GM06990 (cell line): Measurements from ENCODE around the gene DHX15.

Experiments used
- DNase-seq: peaks from one replicate; pipeline ENCODE4 v3.0.0-alpha.2; 2011; ENCODE audit not compliant: insufficient read length; ENCODE audit errors: extremely low read depth
- H3K27me3 ChIP-seq: replicated peaks from 2 replicates; pipeline ENCODE4 v1.6.0; 2011; ENCODE audit warnings: low read length; ENCODE audit not compliant: control insufficient read depth, insufficient read depth
- H3K36me3 ChIP-seq: 2 replicates; pipeline ENCODE4 v1.5.1; 2011; ENCODE audit warnings: low read length; ENCODE audit not compliant: control insufficient read depth, insufficient read depth
- H3K4me3 ChIP-seq: replicated peaks from 2 replicates; pipeline ENCODE4 v1.5.1; 2011; ENCODE audit warnings: low read depth, mild to moderate bottlenecking, control low read depth, low read length
- TF ChIP-seq, protein P1 (sequence below): IDR thresholded peaks from 2 replicates; pipeline ENCODE4 v1.5.1; 2011; ENCODE audit warnings: low read length, control low read depth, mild to moderate bottlenecking, inconsistent platforms; ENCODE audit not compliant: insufficient read depth, poor library complexity, severe bottlenecking

DHX15 gene

DNA sequence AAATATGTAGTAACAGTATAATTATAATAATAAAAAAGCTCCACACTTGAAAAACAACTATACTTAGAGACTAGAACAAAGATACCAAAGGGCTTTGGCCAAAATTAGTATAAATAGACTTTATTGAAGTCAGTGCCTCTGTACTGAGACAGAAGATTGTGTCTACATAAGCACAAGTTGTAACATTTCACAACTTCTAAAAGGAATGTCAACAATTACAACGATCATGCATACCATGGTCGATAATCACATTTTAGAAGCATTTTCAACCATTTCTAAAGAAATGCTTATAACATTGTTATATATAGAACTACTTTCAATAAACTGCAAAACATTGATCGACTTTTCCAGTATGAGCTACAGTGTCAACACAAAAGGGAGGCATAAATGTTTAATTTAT is 57.0 kb downstream of the DHX15 start:
- Histone ChIP-seq H3K27me3 (no peaks in the 10 kb centered on the region), H3K4me3 (no peak overlapping the region), H3K36me3 (peaks cover 4% of the 10 kb centered on the region)
- no peak for DNase-seq
- TF ChIP-seq, protein P1, sequence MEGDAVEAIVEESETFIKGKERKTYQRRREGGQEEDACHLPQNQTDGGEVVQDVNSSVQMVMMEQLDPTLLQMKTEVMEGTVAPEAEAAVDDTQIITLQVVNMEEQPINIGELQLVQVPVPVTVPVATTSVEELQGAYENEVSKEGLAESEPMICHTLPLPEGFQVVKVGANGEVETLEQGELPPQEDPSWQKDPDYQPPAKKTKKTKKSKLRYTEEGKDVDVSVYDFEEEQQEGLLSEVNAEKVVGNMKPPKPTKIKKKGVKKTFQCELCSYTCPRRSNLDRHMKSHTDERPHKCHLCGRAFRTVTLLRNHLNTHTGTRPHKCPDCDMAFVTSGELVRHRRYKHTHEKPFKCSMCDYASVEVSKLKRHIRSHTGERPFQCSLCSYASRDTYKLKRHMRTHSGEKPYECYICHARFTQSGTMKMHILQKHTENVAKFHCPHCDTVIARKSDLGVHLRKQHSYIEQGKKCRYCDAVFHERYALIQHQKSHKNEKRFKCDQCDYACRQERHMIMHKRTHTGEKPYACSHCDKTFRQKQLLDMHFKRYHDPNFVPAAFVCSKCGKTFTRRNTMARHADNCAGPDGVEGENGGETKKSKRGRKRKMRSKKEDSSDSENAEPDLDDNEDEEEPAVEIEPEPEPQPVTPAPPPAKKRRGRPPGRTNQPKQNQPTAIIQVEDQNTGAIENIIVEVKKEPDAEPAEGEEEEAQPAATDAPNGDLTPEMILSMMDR, result no peak

DNA sequence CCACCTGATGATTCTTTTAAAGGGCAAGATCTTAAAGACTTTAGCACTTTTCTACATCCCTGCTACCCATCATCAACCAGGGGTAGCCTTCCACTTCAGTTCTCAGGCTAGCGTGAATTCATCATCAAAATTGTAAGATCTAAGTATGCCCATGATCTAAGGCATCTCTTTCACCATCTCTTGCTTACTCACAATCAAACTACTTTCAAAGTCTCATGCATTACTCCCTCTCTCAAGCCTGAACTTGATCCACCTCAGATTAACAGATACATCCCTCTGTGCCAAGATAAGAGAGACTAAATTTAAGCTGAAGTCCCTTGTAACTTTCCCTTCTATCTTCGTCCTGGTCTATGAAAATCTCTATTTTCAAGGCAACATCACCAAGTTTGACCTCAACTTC is 62.8 kb downstream of the DHX15 start:
- no peak for DNase-seq
- no peaks in the 10 kb centered on the region for H3K27me3 ChIP-seq
- no peaks in the 10 kb centered on the region for H3K36me3 ChIP-seq
- no peak overlapping the region for H3K4me3 ChIP-seq
- TF ChIP-seq, protein P1, result no peak

DNA sequence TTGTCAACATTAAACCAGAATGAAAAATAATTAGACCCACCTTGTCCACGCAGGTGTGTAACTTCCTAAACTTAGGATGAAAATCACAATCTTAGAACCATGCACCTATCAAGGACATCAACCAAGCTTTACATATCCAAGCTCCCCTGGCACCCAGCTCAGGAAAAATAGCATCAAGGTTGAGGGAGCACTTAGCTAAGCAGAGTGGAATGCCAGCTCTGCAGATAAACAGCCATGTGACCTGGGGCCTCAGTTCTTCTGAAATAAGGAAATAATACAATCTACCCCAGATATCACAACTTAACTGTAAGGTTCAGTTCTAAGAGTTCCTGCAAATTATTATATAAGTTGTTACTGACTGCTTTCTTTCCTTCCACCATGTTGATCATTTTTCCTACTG is 64.7 kb downstream of the DHX15 start:
- TF ChIP-seq, protein P1, result no peak
- H3K4me3 ChIP-seq, result no peak overlapping the region
- no peaks in the 10 kb centered on the region for H3K36me3 ChIP-seq
- no peak for DNase-seq
- H3K27me3 ChIP-seq, result no peaks in the 10 kb centered on the region

DNA sequence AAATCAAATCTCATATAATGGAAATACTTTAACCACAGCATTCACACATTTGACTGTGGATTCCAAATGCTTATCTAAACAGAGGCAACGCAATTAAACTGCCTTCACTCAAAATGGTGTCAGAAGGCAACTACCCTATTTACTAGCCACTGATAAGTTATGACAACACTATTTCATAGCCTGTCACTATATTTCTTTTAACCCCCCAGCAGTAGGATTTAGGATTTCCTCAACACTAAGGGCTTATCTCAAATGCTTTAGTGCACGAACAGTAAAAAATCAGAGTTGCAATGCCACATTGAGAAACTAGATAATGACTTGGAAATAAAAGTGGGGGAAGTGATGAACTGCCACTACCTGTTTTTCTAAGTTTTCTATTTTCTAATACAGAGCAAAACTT is 66.7 kb downstream of the DHX15 start:
- DNase-seq, result no peak
- TF ChIP-seq, protein P1, result no peak
- no peaks in the 10 kb centered on the region for H3K27me3 ChIP-seq
- no peak overlapping the region for H3K4me3 ChIP-seq
- H3K36me3 ChIP-seq, result no peaks in the 10 kb centered on the region; the same call in 1 of the 2 replicates

DNA sequence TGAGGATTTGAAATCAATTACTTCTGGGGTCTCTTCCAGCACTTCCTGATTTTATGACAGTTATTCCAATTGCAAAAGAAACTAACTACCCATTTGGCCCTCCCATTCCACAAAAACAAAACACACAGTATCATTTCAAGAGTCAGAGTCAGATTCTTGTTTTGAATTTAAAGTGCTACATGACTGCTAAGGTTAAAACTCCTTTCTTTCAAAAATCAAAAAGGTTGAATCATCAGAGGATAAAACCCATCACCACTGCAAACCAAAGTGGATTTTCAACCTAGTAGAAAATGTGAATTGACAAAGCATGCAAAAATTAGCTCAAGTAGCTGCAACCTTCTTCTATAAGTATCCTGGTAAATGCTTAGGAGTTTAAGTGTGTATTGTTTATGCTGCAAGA is 67.4 kb downstream of the DHX15 start:
- Histone ChIP-seq H3K4me3 (no peak overlapping the region), H3K36me3 (no peaks in the 10 kb centered on the region; the same call in 1 of the 2 replicates), H3K27me3 (no peaks in the 10 kb centered on the region)
- no peak for DNase-seq
- TF ChIP-seq, protein P1, result no peak

DNA sequence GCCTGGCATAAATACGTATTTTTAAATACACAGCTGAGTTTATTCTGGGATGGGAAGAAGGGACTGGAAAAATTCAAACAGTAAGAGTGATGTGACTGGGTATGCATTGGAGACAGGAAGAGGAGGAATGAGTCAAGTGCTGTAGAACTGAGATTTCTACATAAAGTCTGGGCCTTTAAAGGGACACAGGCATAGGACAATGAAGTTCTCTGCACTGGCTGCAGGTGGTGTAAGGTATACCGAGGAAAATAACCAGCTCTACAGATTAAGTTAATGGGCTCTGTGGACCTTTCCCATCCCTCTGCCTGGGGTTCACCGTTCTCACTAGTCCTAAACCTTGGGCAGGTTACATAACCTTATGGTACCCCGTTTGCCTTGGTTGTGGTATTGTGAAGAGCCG is 68.7 kb downstream of the DHX15 start:
- TF ChIP-seq, protein P1, result no peak
- DNase-seq, result no peak
- no peak overlapping the region for H3K4me3 ChIP-seq
- H3K27me3 ChIP-seq, result no peaks in the 10 kb centered on the region
- no peaks in the 10 kb centered on the region; the same call in 1 of the 2 replicates for H3K36me3 ChIP-seq
